ENCODE measurements around the gene PRR32.
A peak's percentile ranks its signal among the peaks of the same experiment; 100 is the strongest.
"Not testable (repeated sequence)": the region's sequence is repeated elsewhere in the genome, so short reads cannot be mapped to it uniquely, and the experiment has no call there.

PRR32 gene

GRCh38 chrX:126819429-126819828, at the start of gene PRR32:
Gene PRR32, plus strand, starts transcription at chrX:126819729. Its CDS starts 115 bp downstream, at chrX:126819844.
- TF ChIP-seq, protein P1, sequence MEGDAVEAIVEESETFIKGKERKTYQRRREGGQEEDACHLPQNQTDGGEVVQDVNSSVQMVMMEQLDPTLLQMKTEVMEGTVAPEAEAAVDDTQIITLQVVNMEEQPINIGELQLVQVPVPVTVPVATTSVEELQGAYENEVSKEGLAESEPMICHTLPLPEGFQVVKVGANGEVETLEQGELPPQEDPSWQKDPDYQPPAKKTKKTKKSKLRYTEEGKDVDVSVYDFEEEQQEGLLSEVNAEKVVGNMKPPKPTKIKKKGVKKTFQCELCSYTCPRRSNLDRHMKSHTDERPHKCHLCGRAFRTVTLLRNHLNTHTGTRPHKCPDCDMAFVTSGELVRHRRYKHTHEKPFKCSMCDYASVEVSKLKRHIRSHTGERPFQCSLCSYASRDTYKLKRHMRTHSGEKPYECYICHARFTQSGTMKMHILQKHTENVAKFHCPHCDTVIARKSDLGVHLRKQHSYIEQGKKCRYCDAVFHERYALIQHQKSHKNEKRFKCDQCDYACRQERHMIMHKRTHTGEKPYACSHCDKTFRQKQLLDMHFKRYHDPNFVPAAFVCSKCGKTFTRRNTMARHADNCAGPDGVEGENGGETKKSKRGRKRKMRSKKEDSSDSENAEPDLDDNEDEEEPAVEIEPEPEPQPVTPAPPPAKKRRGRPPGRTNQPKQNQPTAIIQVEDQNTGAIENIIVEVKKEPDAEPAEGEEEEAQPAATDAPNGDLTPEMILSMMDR (conservative IDR thresholded peaks at IDR 0.05; ENCODE audit: control insufficient read depth, insufficient read depth, low read depth, low read length): no peak
- no peak for DNase-seq (ENCODE audit: low read depth)
- H3K4me3 ChIP-seq (ENCODE audit: control insufficient read depth, low read depth, low read length): no peak within 1 kb of the TSS

DNA sequence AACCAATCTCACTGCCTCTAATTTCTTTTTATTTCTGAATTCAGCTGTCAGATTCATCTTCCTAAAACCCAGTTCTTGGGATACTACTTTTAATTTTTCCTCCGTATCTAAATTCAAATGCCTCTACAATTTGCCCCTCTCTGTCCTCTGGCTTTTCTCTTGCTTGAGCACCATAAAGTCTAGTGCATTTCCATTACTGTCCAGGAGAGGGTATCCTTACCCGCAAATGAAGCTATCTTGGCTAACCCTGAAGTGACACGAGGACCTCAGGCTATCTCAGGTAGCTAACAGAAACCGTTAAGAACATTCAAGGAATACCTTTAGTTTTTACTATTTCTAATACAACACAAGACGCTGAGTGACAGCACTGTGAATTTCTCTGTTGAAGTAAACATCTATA, 49.4 kb upstream of the PRR32 start:
- no peak overlapping the region for H3K4me3 ChIP-seq (ENCODE audit: control insufficient read depth, low read depth, low read length)
- TF ChIP-seq, protein P1 (conservative IDR thresholded peaks at IDR 0.05; ENCODE audit: control insufficient read depth, insufficient read depth, low read depth, low read length): peak; percentile 37
- DNase-seq (ENCODE audit: low read depth): peak; percentile 2

GRCh38 chrX:126785539-126785938, 34.0 kb upstream of the PRR32 start:
- DNase-seq (ENCODE audit: low read depth): no peak

DNA sequence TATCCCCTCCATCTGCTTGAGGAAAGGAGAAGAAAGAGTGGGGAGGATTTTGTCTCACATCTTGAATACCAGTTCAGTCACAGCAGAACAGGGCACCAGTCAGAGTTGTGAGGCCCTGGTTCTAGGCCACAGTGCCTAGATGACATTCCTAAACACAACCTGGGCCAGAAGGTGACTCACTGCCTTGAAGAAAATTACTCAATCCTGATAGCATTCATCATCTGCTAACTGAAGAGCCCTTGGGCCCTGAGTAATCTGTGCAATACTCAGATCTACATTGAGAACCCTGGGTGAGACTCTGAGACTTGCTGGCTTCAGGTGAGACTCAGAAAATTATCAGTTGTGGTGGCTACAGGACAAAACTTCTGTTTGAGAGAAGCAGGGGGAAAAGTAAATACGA, 20.5 kb upstream of the PRR32 start:
- DNase-seq (ENCODE audit: low read depth): no peak
- H3K4me3 ChIP-seq (ENCODE audit: control insufficient read depth, low read depth, low read length): no peak overlapping the region
- TF ChIP-seq, protein P1 (conservative IDR thresholded peaks at IDR 0.05; ENCODE audit: control insufficient read depth, insufficient read depth, low read depth, low read length): no peak

More at GRCh38 chrX:126785539-126785938, 34.0 kb upstream of the PRR32 start:
- no peak overlapping the region for H3K4me3 ChIP-seq (ENCODE audit: control insufficient read depth, low read depth, low read length)
- TF ChIP-seq, protein P1 (conservative IDR thresholded peaks at IDR 0.05; ENCODE audit: control insufficient read depth, insufficient read depth, low read depth, low read length): no peak

GRCh38 chrX:126806784-126807183, 12.7 kb upstream of the PRR32 start:
- DNase-seq (ENCODE audit: low read depth); H3K4me3 ChIP-seq (ENCODE audit: control insufficient read depth, low read depth, low read length): not testable (repeated sequence)

DNA sequence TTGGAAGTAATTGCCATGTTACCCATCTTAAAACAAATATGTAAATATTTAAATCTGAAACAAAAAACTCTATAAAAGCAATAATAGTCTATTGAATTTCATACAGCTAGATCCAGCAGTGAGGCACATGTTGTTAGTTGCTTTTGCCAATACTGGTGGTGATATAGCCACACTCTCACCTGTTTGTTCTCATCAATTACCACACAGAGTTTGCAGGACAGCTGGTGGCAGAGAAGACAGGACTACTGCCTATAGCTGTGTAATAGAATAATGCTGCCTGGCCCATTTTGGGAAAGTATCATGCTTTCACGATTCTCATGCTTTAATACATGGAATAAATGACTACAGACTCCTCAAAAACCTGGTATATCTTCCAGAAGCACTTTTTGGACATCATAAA, 3.7 kb upstream of the PRR32 start:
- TF ChIP-seq, protein P1 (conservative IDR thresholded peaks at IDR 0.05; ENCODE audit: control insufficient read depth, insufficient read depth, low read depth, low read length): no peak
- H3K4me3 ChIP-seq (ENCODE audit: control insufficient read depth, low read depth, low read length): no peak overlapping the region
- DNase-seq (ENCODE audit: low read depth): no peak

DNA sequence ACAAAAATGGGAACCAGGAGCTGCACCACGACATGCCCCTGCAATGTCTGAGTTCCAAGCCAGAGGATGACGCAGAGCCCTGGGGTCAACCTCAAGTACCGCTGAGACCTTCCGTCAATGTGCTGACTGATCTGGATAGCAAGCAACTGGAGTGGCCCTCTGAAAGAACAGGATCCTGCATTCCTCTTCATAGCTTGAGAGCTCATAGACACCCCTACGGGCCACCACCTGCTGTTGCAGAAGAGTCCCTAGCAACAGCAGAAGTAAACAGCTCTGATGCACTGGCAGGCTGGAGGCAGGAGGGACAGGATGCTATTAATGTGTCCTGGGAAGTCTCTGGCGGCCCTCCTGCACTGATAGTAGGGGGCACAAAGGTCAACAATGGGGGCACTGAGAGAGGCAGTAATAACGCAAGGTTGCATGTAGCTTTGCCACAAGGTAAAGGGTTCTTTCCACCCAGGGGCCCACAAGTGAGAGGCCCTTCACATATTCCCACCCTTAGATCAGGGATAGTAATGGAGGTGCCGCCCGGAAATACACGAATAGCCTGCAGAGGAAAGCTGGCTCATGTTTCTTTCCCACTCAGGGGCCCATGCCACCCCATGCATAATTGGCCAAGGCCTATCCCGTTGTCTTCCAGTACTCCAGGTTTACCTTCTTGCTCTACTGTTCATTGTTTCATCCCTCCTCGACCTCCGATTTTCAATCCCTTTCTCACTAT, 1.3 kb downstream of the PRR32 start:
- no peak for DNase-seq (ENCODE audit: low read depth)
- no peak overlapping the region for H3K4me3 ChIP-seq (ENCODE audit: control insufficient read depth, low read depth, low read length)
- TF ChIP-seq, protein P1 (conservative IDR thresholded peaks at IDR 0.05; ENCODE audit: control insufficient read depth, insufficient read depth, low read depth, low read length): no peak

All from fibroblast of mammary gland (primary cell).